ENCODE data around the gene SNX25.

Gene SNX25

DNA sequence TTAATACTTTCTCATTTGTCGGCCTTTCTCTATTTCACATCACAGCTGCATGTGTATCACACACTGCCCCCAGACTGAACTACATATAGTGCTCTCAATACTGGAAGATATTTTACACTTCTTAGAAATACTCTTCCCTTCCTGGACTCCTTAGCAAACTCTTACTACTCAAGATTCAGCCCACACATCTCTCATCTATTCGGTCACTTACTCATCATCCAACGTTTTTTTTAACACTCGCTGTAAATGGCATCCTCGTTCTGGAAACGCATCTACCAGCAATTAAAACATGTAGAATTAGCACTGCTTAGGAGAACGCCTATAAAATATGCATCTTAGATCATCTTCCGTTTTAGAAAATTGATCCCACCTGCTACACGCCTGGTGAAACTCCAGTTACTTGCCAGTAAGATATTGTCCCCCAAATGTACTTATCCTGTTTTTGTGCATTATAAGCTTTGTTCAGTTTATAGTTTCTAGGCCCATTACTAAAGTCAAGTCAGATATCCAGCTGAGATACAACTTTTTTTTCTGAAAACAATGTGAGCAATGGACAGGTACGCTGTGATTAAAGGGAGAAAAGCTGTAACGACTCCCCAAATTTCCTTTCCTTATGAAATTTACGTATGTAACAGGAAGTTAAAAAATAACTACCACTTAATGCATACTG lies 185.3 kb downstream of the SNX25 start:
- no peaks in the 10 kb centered on the region for H3K27me3 ChIP-seq (replicated peaks; ENCODE audit: control insufficient read depth, insufficient read depth, low read length)
- H3K36me3 ChIP-seq (ENCODE audit: control insufficient read depth, insufficient read depth, low read length) = no peaks in the 10 kb centered on the region
- no peak for DNase-seq (ENCODE audit: extremely low read depth, insufficient read length)
- H3K4me3 ChIP-seq (replicated peaks; ENCODE audit: low read depth, low read length) = peak overlapping the region; percentile 84
- TF ChIP-seq, protein P1, sequence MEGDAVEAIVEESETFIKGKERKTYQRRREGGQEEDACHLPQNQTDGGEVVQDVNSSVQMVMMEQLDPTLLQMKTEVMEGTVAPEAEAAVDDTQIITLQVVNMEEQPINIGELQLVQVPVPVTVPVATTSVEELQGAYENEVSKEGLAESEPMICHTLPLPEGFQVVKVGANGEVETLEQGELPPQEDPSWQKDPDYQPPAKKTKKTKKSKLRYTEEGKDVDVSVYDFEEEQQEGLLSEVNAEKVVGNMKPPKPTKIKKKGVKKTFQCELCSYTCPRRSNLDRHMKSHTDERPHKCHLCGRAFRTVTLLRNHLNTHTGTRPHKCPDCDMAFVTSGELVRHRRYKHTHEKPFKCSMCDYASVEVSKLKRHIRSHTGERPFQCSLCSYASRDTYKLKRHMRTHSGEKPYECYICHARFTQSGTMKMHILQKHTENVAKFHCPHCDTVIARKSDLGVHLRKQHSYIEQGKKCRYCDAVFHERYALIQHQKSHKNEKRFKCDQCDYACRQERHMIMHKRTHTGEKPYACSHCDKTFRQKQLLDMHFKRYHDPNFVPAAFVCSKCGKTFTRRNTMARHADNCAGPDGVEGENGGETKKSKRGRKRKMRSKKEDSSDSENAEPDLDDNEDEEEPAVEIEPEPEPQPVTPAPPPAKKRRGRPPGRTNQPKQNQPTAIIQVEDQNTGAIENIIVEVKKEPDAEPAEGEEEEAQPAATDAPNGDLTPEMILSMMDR (IDR thresholded peaks at IDR 0.05; ENCODE audit: insufficient read depth, low read length, poor library complexity, severe bottlenecking) = no peak

DNA sequence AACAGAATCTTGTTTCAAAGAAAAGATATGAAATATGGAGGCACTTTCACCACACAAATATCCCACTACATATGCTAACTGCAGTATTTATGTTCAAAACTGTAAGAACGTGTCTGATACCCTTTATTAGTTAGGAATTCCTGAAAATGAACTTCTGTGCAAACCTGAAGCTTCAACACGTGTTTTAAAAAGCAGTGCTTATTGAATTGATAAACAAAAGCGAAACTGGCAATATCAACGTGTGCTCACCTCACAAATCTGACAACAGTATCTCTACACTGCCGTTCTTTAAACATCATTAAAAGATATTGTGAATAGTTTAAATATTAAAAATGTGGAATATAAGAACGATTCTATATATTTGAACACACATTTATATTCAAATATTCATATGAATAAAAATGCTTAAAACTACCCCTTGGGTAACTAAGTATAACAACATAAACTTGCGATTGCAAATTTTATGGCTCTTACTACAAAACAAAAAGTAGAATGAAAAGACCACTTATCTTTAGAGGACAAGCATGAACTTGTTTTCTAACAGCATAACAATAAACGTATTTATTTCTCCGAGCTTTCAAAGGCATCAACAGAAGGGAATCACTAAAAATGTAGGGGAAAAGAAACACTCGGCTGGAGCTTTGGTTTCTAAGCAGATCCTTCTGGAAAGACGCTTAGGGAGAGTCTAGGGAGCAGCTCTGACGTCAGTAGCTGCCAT lies 186.0 kb downstream of the SNX25 start, which contains the start of gene LRP2BP:
Gene LRP2BP (minus strand): TSS at position 687 of the 718 bp plus-strand sequence. CDS start 17,738 bp downstream, outside the sequence.
- Histone ChIP-seq H3K4me3 (replicated peaks; ENCODE audit: low read depth, low read length) (peak within 1 kb of the TSS; percentile 84), H3K27me3 (replicated peaks; ENCODE audit: control insufficient read depth, insufficient read depth, low read length) (no peaks in the 10 kb centered on the region), H3K36me3 (ENCODE audit: control insufficient read depth, insufficient read depth, low read length) (no peaks in the 10 kb centered on the region)
- no peak for DNase-seq (ENCODE audit: extremely low read depth, insufficient read length)
- TF ChIP-seq, protein P1 (IDR thresholded peaks at IDR 0.05; ENCODE audit: insufficient read depth, low read length, poor library complexity, severe bottlenecking) = no peak

DNA sequence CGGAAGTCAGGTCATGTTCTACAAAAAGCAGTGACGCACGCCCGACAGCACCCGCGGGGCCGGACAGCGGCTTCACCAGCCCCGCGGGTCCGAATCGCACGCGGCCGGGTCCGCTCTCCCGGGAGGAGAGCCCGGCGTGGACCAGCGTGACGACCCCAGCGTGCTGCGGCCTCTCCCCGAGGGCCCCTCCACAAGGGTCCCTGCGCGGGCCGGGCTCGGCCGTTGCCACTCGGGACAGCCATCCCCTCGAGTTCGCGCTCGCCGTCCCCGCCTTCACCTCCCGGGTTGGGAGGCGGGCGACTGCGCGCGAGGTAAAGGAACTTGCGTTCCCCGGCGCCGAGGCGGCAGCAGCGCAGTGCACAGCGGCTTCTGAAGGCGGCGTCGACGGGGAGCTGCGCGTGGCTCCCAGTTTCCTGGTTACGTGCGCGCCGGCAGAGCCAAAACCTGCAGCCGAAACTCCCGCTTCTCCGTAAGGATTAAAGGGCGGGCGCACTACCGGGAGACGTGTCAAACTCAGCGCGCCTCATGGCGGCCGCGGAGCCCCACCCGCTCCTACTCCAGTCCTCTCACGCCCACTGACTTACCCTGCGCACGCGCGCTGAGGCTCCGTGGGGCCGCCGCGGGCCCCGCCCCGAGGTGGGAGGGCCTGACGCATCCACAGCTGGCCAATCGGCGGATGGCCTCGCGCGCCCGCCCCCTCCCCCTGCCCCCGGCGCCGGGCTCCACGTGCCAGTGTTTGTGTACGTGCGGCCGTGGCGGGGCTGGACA lies 186.7 kb downstream of the SNX25 start:
- H3K4me3 ChIP-seq (replicated peaks; ENCODE audit: low read depth, low read length) = peak overlapping the region; percentile 84
- H3K36me3 ChIP-seq (ENCODE audit: control insufficient read depth, insufficient read depth, low read length) = no peaks in the 10 kb centered on the region; the same call in 1 of the 2 replicates
- TF ChIP-seq, protein P1 (IDR thresholded peaks at IDR 0.05; ENCODE audit: insufficient read depth, low read length, poor library complexity, severe bottlenecking) = no peak
- H3K27me3 ChIP-seq (replicated peaks; ENCODE audit: control insufficient read depth, insufficient read depth, low read length) = no peaks in the 10 kb centered on the region
- DNase-seq (ENCODE audit: extremely low read depth, insufficient read length) = peak; percentile 100

DNA sequence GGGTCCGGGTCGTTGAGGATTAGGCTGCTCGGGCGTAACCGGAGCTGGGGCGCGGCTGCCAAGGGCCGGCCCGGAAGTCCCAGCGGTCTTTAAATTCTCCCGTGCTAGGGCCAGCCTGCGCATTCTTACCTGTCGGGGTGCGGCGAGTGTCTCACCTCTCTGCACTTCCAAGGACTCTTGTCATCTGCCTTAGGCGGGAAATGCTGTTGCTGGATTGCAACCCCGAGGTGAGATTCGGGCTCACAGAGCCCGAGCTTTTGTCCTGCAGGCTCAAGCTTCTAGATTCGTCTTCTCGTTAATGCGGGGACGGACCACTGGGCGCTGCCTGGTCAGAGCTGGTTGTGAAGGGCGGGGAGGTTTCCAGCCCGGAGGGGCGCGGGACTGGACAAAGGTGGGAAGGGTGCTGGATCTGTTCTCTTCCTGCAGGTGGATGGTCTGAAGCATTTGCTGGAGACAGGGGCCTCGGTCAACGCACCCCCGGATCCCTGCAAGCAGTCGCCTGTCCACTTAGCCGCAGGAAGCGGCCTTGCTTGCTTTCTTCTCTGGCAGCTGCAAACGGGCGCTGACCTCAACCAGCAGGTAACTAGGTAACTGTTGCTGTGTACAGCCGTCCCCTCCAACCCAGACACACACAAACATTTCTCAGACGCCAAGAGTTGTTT lies 187.5 kb downstream of the SNX25 start, which contains the start of gene ANKRD37:
Gene ANKRD37 (plus strand): TSS at position 118 of the 662 bp plus-strand sequence. CDS start 83 bp downstream, at position 201.
- H3K36me3 ChIP-seq (ENCODE audit: control insufficient read depth, insufficient read depth, low read length) = peaks cover 1% of the 10 kb centered on the region
- no peaks in the 10 kb centered on the region for H3K27me3 ChIP-seq (replicated peaks; ENCODE audit: control insufficient read depth, insufficient read depth, low read length)
- H3K4me3 ChIP-seq (replicated peaks; ENCODE audit: low read depth, low read length) = peak within 1 kb of the TSS; percentile 84
- DNase-seq (ENCODE audit: extremely low read depth, insufficient read length) = no peak
- TF ChIP-seq, protein P1 (IDR thresholded peaks at IDR 0.05; ENCODE audit: insufficient read depth, low read length, poor library complexity, severe bottlenecking) = no peak

DNA sequence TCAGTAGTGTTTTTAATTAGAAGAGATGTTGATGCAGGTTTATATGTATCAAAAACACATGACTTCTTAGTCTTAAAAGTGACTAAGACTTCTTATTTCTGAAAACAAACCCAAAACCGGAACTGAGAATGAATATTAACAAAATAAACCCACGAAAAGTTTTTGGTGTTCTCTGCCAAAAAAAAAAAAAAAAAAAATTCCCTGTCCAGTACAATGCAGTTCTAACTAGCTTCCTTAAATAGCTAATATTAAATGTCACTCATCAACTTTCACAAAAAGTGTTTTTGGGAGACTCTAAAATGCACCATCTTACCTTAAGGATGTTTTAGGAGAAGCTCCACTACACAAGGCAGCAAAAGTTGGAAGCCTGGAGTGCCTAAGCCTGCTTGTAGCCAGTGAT lies 189.2 kb downstream of the SNX25 start:
- Histone ChIP-seq H3K4me3 (replicated peaks; ENCODE audit: low read depth, low read length) (peak overlapping the region; percentile 41), H3K36me3 (ENCODE audit: control insufficient read depth, insufficient read depth, low read length) (peaks cover 1% of the 10 kb centered on the region), H3K27me3 (replicated peaks; ENCODE audit: control insufficient read depth, insufficient read depth, low read length) (no peaks in the 10 kb centered on the region)
- DNase-seq (ENCODE audit: extremely low read depth, insufficient read length) = no peak
- TF ChIP-seq, protein P1 (IDR thresholded peaks at IDR 0.05; ENCODE audit: insufficient read depth, low read length, poor library complexity, severe bottlenecking) = no peak

Data from GM06990 (cell line).